SK-N-SH treated with all-trans-retinoic acid at 6 μM for 48 hours (cell line): ENCODE data around the gene TMBIM1.

ENCODE experiments used
- ARNTL ChIP-seq: fragments of 450-650 bp; formaldehyde crosslinking; IDR thresholded peaks from 2 replicates; pipeline ENCODE4 v1.5.0; 2020; ENCODE audit warnings: low read depth, mild to moderate bottlenecking, moderate library complexity, borderline replicate concordance
- GLIS3 ChIP-seq: fragments of 250-450 bp; sonication (Bioruptor Pico); IDR thresholded peaks from 2 replicates; pipeline ENCODE4 v1.5.0; 2020; ENCODE audit warnings: mild to moderate bottlenecking, moderate library complexity
- ISL1 ChIP-seq: fragments of 250-450 bp; sonication (Bioruptor Pico); IDR thresholded peaks from 2 replicates; pipeline ENCODE4 v2.1.2; 2022; ENCODE audit warnings: mild to moderate bottlenecking, moderate library complexity
- OSR1 ChIP-seq: fragments of 250-450 bp; sonication (Bioruptor Pico); IDR thresholded peaks from 2 replicates; pipeline ENCODE4 v1.8.0; 2022; ENCODE audit warnings: moderate library complexity, mild to moderate bottlenecking, inconsistent platforms
- PATZ1 ChIP-seq: fragments of 250-450 bp; sonication (Bioruptor Pico); IDR thresholded peaks from 2 replicates; pipeline ENCODE4 v1.8.0; 2020; ENCODE audit warnings: mild to moderate bottlenecking, moderate library complexity, borderline replicate concordance
- PPARA ChIP-seq: fragments of 250-450 bp; sonication (Bioruptor Pico); IDR thresholded peaks from 2 replicates; pipeline ENCODE4 v1.5.0; 2020; ENCODE audit warnings: mild to moderate bottlenecking, borderline replicate concordance
- RARB ChIP-seq: fragments of 250-450 bp; sonication (Bioruptor Pico); IDR thresholded peaks from 2 replicates; pipeline ENCODE4 v1.8.0; 2021; ENCODE audit warnings: mild to moderate bottlenecking, moderate library complexity
- TSHZ2 ChIP-seq: fragments of 250-450 bp; sonication (Bioruptor Pico); IDR thresholded peaks from 2 replicates; pipeline ENCODE4 v1.5.0; 2020; ENCODE audit warnings: mild to moderate bottlenecking, moderate library complexity
- ZFP3 ChIP-seq: fragments of 250-450 bp; sonication (Bioruptor Pico); IDR thresholded peaks from 2 replicates; pipeline ENCODE4 v1.5.0; 2020; ENCODE audit warnings: mild to moderate bottlenecking, moderate library complexity
- ZFP30 ChIP-seq: fragments of 450-650 bp; formaldehyde crosslinking; IDR thresholded peaks from 2 replicates; pipeline ENCODE4 v1.5.0; 2022; ENCODE audit warnings: mild to moderate bottlenecking, moderate library complexity
- ZNF70 ChIP-seq: fragments of 450-650 bp; formaldehyde crosslinking; IDR thresholded peaks from 2 replicates; pipeline ENCODE4 v1.5.0; 2020; ENCODE audit warnings: mild to moderate bottlenecking, moderate library complexity

GRCh38 chr2:218289639-218290315 is 2.5 kb downstream of the TMBIM1 start:
- TF ChIP-seq TSHZ2 (CRISPR knock-in tag) (no peak), RARB (CRISPR knock-in tag) (no peak), ISL1 (CRISPR knock-in tag) (no peak), PATZ1 (CRISPR knock-in tag) (no peak), ZFP3 (CRISPR knock-in tag) (no peak), PPARA (CRISPR knock-in tag) (no peak), ZNF70 (CRISPR knock-in tag) (no peak), ZFP30 (CRISPR knock-in tag) (no peak), GLIS3 (CRISPR knock-in tag) (no peak), OSR1 (CRISPR knock-in tag) (no peak), ARNTL (CRISPR knock-in tag) (no peak)
